HL-60 (cell line): Measurements from ENCODE around the gene ICAM5.

ENCODE experiments used
- POLR2AphosphoS5 ChIP-seq: IDR thresholded peaks from 2 replicates; pipeline ENCODE4 v1.6.1; 2012; ENCODE audit warnings: low read depth
- SPI1 ChIP-seq: IDR thresholded peaks from 2 replicates; pipeline ENCODE4 v1.6.1; 2012; ENCODE audit warnings: low read depth, mild to moderate bottlenecking, borderline replicate concordance

DNA sequence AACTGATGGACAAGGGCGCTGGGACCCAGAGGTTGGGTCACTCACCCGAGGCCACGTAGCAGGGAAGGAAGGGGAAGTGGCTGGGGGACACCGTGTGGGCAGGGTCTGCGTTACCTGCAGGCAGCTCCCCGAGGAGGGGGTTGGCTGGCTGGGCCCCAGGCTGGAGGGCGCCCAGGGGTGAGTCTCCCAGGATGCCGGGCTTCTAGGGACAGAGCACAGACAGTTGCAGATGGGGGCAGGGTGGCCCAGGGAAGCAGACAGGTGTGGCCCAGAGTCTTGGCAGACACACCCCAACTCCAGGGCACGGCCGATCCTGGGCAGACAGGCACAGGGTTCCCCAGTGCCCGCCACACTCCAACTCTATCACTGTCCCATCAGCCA lies 31.7 kb downstream of the ICAM5 start:
- 0 out of 2 replicates have a peak, but pooled peaks have one; percentile 20 for TF ChIP-seq POLR2AphosphoS5
- TF ChIP-seq SPI1, result no peak
